GM21528 (cell line): ENCODE results near the gene SPNS2.

Experiments used
- ATAC-seq: cut with Tn5 transposase; IDR thresholded peaks from one replicate; pipeline ENCODE4 v1.9.1; 2021; ENCODE audit warnings: mild to moderate bottlenecking, moderate library complexity; ENCODE audit not compliant: unreplicated experiment, low FRiP score

Gene SPNS2

GRCh38 chr17:4479982-4480751, 18.5 kb upstream of the SPNS2 start:
- no peak for ATAC-seq

DNA sequence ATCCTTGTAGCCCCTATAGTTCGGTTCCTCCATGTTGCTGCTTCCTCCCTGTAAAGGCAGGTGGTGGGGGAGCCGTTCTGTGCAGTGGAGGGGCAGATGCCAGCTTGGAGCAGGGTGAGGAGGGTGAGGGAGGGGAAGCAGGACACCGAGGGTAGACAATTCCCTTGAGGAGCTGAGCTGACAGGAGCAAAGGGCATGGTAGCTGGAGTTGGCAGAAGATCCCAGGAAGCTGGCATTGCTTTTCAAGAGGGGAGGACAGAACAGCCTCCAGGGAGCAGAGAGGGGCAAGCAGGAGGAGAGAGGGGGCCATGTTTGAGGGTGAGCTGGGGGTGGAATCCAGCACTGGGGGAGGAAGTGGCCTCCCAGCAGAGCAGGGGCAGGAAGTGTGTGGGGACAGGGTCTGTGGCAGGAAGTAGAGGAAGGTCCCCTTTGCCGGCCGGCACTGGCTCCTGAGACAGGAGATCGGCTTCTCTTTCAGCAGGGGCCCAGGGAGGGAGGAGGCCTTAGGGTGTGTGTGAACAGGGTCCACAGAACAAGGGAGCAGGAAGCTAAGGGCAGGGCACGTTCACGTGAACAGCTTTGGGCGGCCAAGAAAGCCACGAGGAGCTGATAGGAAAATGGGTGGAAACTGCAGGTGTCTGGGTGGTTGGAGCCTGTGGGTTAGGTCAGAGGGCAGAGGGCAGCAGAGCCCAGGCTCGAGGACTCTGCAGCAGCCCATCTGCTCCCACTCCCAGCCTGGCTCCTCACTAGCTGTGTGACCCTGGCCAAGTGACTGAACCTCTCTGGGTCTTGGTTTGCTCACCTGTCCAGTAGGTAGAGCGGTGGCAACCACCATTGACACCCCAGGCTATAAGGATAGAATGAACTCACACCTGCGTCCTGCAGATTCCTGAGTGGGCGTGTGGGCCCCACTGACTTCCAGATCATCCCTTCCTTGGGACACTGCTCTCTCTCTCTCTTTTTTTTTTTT, 17.5 kb upstream of the SPNS2 start:
- no peak for ATAC-seq

DNA sequence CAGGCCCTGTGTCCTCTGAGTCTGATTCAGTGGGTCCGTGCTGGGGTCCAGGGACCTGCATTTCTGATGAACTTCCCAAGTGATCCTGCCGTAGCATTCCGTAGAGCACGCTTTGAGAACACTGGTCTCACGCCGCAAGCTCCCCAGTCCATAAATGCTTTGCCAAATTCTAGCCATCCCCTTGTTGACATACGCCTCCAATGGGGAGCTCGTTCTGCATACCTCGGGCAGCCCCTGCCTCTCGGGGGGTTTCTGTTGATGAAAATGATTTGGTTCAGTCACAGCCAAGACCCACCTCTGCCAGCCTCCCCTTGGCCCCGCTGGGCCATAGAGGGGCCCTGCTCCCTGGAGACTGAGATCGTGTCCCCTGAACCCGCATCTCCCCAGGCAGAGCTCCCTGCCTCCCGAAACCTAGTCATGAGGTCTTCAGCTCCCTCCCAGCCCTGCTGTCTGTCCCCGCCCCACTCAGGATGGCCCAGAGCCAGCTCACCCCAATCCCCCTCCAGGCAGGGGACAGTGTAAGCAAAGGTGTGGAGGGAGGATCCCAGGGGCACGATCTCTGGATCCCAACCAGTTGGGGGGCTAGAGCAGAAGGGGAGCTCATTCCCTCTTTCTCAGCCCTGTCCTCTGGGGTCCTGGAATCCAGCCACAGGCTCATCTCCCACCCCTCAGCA, 16.2 kb upstream of the SPNS2 start:
- no peak for ATAC-seq

DNA sequence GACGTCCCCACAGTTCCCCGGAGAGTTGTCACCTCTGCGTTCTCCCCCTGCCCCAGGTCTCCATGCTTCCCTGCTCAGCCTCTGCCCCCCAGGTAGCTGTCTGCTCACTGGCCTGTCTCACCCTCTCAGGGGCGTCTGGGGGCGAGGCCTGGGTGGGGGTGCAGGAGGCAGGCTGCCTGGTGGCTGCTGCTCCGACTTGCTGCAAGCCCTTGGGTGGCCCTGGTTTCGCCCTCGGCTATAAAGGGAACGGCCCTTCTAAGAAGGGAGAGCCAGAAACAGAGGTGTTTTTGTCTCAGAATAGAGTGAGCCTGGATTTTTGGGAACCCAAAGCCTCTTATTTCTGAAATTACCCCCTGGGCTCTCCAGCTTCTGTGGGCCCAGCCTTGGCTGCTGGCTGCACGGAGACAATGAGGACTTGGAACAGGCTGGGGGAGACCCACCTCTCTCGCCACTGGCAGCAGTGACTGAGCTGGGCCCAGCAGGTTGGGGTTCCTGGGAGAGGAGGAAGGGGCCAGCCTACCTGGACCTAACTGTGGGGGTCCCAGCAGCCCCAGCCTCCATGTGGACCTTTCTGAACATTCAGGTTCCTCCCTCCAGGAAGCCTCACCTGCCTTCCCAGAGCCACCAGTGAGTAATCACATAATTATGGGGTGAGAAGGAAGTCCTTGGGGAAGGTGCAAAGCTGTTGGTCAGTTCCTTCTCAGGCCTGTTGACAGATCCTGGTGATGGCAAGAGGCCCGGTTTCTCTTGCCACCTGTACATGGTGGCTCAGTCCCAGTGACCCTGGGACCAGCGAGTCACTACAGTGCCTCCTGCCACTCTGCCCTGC, 15.5 kb upstream of the SPNS2 start:
- ATAC-seq: no peak

DNA sequence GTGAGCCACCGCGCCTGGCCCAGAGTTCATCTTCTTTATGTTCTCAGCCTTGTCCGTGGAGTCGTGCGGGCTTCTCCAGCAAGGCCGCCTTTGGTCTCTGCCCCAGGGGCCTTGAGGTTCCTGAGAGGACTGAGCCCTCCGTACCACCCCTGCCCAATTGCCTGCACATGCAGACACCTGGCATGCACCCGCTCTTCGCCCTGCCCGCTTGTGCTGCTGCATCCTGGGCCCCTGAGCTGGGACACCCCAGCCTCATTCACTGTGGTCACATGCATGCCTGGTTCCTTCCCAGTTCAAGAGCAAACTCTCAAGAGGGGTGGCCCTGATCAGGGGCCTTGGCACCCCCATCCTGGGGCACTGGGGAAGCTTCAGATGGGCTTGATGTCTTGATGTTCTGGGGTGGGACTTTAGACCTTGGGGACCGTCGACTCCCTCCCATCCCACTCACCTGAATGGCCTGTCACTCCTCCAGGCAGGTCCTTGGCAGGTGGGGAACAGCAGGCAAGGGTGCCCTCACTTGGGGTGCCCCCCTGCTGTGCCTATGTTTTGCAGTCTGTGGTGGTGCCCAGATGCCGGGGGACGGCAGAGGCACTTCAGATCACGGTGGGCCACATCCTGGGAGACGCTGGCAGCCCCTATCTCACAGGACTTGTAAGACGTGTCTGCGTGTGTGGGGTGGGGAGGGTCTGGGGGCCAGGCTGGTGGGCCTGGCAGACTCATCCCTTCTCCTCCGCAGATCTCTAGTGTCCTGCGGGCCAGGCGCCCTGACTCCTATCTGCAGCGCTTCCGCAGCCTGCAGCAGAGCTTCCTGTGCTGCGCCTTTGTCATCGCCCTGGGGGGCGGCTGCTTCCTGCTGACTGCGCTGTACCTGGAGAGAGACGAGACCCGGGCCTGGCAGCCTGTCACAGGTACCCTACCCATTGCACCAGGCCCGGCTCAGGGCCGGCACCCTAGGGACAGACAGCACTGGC, 12.7 kb upstream of the SPNS2 start:
- no peak for ATAC-seq

DNA sequence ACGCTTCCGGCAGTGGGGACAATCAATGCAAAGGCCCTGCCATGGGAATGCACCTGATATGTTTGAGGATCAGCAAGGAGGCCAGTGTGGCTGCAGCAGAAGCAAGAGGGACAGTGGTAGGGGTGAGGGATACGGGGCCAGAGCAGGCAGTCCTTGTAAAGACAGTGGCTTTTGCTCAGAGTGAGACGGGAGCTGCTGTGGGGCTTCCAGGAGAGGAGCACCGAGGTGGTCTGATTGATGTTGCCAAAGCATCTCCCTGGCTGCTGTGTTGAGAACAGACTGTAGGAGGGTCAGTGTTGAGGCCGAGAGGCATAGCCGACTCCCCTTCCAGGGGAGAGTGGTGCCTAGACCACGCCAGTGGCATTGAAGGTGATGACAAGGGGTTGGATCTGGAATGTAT, 11.4 kb upstream of the SPNS2 start:
- ATAC-seq: no peak

GRCh38 chr17:4487820-4488716, 10.6 kb upstream of the SPNS2 start:
- ATAC-seq: no peak

GRCh38 chr17:4488989-4489595, 9.6 kb upstream of the SPNS2 start:
- no peak for ATAC-seq

DNA sequence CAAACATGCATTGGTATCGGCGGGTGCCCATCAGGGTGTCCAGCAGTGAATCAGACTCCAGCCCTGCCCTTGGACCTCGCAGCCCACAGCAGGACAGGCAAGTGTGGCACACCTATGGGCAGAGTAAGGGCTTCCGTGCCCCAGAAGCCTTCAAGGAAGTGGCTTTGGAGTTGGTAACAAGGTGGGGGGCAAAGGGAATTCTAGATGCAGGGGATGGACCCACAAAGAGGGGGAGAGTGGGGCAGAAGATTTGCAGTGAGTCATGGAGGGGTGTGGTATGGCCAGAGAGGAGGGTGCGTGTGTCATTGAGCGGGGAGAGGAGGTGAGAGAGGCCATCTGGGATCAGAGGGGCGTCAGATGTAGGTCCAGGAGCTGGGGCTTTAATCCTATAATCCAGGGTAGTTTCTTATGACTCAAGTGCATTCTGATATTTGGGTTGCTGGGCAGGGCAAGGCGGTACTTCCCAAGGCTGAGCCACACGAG, 8.5 kb upstream of the SPNS2 start:
- ATAC-seq: no peak

DNA sequence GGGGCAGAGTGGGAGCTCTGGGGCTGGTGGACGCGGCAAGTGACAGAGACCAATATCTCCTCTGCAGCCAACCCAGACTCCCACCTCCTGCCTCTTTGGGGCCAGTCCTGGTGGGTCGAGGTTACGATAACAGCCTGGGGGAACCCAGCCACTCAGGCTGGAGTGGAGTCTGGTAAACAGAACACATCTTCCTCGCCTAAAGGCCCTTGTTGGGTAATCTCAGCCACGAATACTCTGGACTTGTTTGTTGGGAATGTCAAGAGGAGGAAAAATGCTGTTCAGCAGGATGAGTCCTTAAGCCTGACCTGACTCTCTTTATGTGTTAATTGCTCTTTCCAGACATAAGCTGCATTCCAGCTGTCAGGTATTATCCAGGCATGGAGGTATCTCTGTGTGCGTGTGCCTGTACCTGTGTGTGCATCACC, 8.0 kb upstream of the SPNS2 start:
- ATAC-seq: no peak

DNA sequence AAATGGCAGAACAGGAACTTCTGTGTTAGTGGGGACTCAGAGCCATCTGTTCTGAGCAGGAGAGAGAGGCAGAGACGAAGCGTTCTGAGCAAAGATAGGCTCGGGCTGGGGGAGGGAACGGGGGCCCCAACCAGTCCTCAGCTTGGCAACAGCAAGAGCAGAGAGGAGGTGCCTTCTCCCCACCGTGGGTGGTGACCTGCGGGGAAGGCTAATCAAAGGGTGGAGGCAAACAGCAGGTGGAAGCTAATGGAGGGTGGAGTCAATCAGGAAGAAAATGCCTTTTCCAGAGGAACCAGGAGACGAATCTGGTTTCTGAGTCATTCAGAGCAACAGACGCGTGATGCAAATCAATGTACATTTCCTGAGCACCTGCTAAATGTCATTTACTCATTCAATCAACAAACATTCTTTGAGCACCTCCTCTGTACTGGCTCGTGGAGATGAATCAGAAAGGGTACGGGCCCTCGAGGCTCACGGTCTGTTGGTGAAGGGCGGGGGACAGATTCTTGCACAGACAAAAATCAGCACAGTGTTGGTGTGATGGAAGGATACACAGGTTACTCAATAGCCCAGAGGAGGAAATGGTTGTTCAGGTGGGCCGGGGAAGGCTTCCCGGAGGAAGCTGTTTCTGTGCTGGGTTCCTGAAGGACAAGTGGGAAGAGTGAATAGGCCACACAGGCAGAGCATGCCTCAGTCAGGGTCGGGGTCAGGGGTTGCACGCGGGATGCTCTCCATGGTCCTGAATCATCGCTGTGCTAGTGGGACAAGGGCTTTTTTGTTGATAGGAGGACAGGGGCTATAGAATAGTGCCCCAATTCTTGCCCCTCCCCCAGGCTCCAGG, 5.7 kb upstream of the SPNS2 start:
- ATAC-seq: no peak

- ATAC-seq: no peak
These were observed 1.4 kb upstream of the SPNS2 start for GRCh38 chr17:4497101-4497824.

GRCh38 chr17:4499431-4500190, 930 bp downstream of the SPNS2 start:
- ATAC-seq: no peak

- ATAC-seq: no peak
These were observed 1.5 kb downstream of the SPNS2 start for GRCh38 chr17:4500191-4500571.

DNA sequence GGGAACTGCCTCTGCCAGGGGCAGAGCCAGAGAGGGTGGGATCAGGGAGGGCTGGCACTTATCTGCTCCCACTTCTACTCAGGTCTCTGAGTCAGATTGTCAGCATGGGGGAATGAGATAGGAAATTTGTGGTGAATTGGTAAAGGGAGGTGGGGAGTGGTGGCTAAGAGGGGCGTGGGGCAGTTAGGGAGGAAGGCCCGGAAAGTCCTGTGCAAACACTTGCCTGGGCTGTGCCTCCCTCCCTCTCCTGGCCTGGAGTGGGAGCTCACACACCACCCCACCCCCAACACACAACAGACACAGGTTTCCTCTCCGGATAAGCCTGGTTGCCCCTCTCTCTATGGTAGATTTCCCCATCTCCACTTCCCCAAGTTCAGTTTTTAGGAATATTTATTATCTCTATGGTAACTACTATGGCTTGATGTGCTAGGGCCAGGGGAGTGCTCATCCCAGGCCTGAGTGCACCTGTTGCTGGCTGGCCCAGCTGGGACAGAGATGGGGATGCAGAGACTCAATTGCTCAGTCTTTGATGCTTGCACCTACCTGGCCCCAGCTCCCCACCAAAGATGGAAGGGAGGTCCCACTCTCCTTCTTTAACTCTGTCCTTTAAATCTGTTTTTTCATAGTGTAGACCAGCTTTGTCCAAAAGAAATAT, 2.7 kb downstream of the SPNS2 start:
- no peak for ATAC-seq
